GM21367 (cell line): ENCODE data around the gene GRM7.
"Not testable (repeated sequence)": the region's sequence is repeated elsewhere in the genome, so short reads cannot be mapped to it uniquely, and the experiment has no call there.

ENCODE experiments used
- ATAC-seq: cut with Tn5 transposase; IDR thresholded peaks from one replicate; pipeline ENCODE4 v1.9.1; 2021; ENCODE audit not compliant: unreplicated experiment

Gene GRM7

DNA sequence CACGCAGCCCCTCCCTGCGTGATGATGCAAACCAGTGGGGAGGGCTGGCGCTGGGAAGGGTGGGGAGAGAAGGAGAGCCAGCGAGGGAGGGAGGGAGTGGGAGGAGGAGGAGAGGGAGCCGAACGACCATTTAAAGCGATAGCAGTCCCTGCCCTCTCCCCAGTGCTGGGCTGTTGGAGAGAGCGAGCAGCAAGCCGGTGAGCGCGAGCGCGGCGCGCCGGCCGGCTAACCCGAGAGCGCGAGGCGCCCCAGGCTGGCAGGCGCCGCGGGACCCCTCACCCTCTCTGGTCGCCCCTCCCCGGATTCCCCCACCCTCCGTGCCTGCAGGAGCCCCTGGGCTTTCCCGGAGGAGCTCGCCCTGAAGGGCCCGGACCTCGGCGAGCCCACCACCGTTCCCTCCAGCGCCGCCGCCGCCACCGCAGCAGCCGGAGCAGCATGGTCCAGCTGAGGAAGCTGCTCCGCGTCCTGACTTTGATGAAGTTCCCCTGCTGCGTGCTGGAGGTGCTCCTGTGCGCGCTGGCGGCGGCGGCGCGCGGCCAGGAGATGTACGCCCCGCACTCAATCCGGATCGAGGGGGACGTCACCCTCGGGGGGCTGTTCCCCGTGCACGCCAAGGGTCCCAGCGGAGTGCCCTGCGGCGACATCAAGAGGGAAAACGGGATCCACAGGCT is at the start of gene GRM7:
TSS of gene GRM7 (plus strand) at position 162 of the 671 bp plus-strand sequence.
- no peak for ATAC-seq

DNA sequence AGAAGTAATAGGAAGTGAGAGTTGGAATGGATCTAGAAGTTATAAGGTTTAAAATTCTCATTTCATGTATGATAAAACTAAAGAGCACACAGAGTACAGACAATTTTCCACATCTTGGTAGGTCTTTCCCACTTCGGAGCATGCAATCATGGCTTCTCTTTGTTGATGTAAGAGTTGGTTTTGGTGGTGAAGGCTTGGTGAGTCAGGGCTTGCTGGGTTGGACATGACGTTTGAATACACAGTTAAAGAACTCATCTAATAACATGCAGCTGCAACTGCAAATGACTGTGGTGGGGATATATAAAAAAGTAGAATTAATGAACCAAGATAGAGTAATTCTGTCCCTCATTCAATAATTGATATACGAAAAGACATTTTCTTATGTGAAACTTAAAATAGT is 39.5 kb upstream of the GRM7 start:
- ATAC-seq = no peak

DNA sequence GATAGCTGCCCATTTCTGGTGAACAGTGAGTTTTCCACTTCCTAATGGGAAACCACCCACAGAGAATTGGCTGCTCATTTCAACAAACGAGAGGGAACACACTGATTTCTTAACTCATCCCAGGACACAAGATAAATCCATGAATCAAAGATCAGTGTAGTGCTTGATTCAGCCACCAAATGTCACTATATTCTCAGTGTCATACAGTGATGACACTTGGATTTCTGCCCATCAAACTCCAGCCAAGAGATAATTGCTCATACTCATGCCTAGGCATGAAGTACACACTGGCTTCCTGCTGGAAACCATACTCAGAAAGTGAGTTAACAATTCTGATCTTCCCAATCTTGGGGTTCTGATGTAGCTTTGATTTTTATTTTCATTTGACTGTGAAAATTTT is 35.4 kb upstream of the GRM7 start:
- no peak for ATAC-seq

DNA sequence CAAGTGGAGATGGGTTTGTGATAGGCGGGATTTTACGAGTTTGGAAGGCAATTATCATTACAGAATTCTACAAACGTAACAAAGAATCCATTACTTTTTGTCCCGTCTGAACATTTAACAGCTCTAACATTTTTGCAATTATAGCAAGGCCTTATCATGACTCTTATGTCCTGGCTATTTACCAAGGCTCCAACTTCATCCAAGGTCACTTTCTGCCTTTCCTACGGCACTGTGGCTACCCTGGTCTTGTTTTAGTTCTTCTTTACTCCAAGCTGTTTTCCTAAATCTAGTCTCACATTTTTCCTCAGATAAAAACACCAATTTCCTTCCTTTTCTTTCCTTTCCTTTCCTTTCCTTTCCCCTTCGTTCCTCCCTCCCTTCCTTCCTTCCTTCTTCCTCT is 33.5 kb upstream of the GRM7 start:
- no peak for ATAC-seq

DNA sequence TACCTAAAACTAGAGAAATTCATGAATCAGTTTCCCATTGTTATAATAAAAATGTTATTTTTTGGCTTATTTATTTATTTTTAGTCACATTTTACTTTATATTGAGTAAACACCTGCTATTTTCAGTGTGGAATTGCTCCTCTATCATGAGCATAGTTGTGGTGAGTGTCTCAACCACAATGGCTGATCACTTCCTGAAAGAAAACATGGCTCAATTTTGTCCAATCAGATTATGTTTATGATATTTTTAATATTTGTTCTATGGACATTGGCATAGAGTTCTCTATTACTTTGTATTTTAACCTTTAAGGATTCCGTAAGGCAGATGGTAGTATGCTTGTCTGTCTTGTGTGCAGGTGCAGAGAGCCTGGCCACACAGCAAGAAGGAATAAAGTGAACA is 16.2 kb upstream of the GRM7 start:
- no peak for ATAC-seq

DNA sequence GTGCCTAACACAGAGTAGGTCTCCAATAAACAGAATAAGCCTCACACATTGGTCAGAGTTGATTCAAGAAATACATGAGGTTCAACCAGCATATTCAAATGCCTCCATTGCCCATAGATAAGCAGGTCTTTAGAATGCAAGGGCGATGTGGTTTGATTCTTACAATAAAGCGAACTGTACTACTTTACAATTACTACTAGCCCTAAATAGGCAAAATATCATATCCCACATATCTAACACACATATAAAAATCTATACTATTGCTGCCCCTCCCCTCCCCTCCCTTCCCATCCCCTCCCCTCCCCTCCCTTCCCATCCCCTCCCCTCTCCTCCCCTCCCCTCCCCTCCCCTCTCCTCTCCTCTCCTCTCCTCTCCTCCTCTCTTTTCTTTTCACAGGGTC is 6.7 kb upstream of the GRM7 start:
- ATAC-seq = no peak

DNA sequence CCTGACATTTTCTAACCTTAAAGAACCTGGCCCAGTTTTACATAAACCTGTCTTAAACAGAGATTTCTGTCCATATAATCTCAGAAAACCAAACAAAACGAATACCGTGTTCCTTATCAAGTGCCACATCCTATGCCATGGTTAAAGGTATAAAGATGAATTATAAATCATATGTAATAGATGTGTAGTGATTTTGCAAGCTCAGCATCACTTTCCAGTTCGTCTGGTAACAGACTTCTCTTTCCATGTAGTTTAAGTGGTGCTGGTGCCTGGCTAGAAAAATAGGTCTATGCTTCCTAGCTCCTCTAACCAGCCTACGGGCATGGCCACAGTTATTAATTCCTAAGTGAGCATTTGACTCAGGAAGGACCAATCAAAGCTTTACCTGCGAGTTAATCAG is 3.4 kb upstream of the GRM7 start:
- ATAC-seq = no peak

DNA sequence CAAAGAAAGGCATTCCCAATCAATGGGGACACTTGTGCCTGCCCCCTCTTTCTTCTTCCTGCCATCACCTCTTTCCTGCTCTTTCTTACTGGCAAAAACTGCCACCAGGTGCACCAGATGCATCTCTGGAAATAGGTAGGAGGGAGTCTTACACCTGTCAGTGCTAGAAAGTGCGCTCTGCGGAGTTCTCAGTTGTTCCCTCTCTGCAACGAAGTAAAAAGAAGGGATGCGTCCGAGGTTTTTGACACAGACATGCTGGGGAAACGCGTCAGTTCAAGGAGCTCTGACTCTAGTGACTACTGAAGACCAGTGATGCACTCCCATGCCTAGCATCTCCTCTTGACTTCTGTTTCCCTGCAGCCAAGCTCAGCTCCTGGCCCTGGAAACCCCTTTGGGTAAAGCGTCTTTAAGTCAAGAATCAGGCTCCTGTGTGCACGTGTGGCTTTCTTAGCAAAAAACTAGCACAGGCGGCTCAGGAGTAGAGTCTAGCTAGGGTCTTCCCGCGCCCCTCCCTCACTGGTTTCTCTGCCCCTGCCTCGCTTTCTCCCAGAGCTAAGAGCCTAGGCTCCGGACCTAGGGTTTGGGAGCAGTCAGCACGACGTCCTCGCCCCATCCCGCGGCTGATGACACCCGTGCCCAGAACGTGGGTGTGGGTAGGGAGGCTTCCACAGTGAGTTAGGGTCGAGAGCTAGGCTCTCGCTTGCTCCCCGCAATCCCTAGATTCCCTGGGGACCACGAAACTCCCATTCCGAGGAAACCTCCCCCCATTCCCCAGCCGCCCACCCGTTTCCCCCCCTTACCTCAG is 564 bp upstream of the GRM7 start:
- ATAC-seq = no peak

DNA sequence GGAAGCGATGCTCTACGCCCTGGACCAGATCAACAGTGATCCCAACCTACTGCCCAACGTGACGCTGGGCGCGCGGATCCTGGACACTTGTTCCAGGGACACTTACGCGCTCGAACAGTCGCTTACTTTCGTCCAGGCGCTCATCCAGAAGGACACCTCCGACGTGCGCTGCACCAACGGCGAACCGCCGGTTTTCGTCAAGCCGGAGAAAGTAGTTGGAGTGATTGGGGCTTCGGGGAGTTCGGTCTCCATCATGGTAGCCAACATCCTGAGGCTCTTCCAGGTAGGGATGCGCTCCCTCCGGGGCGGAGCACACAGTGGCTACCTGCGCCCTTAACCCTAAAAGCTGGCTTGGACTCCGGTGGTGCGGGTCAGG is 698 bp downstream of the GRM7 start:
- ATAC-seq = no peak

DNA sequence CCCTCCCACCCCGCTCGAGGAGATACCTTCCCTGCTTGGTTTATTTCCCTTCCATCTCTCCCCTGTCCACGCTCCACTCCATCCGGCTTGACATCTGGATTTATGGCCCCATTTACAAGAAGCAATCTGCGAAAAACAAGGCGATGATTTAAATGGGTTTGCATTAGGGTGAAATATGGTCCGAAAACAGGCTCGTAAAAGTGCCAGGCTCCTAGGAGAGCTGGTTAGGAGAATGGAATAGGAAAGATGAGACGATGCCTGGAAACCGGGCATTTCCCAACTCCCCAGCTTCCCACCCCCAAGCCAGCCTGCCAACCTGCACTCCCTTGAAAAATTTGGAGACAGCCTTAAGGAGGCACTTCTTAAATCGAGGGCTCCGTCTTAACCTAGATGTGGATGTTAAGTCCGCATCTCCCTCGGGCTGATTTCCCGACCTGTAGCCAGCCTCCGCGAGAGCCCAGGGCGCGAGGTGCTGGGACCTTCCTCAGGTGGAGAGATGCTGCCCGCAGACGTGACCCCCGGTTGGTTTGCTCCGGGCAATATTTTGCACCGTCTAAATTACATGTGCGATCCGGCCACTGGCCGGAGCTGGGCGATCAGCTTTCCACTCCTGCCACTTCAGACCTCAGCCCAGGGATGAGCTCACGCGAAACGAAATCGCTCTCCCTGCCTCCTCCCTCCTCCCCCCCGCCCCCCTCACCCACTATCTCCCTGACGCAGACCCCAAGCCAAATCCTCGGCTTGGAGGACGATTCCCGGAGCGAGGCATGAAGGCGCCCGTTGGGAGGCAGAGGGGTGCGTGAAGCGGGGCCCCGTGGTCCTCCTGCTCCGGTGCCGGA is 1.3 kb downstream of the GRM7 start:
- no peak for ATAC-seq

DNA sequence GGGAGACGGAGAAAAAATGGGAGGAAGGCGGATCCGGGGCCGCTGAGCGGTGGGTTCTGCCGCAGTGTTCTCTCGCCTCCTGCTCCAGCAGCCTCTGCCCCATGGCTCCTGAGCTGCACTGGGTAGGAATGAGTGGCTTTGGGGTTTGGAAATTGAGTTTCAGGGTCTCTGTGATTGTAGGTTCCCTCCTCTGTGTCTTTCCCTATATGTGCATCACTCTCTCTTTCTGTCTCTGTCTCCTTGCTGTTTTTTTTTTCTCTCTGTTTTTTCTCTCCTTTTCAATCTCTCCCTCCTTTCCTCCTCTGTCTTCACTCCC is 1.9 kb downstream of the GRM7 start:
- ATAC-seq = no peak

DNA sequence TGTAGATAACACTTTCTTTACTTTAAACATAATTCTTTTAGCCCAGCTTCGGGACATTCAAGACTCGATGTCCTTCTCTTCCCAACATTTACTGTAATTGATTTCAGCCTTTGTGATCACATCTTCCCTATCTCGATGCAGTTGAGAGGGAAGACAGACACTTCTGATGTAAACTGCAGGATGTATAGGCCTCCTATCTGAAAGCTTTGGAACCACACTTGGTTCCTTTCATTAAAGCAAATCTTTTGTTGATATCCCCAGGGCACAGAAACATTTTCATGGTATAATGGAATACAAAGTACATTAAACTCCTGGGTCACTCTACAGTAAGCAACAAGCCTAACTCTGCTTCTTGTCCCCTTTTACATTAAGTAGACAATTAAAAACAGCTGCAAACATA is 6.4 kb downstream of the GRM7 start:
- no peak for ATAC-seq

DNA sequence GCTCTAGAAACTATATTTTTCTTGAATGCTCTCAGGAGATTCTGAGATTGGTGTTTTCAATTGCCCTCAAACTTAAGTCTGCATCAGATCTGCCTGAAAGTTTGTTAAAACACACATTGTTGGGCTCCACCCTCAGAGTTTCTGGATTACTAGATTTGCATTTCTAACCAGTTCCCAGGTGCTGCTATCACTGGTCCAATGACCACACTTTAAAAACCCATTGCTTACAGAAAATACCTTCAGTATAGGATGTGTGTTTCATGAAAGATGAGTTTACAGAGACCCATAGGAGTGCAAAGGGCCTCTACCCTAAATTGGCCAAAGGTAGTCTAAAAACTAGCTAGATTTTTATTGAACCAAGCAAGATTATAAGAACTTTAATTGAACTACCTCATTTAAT is 17.8 kb downstream of the GRM7 start:
- no peak for ATAC-seq

DNA sequence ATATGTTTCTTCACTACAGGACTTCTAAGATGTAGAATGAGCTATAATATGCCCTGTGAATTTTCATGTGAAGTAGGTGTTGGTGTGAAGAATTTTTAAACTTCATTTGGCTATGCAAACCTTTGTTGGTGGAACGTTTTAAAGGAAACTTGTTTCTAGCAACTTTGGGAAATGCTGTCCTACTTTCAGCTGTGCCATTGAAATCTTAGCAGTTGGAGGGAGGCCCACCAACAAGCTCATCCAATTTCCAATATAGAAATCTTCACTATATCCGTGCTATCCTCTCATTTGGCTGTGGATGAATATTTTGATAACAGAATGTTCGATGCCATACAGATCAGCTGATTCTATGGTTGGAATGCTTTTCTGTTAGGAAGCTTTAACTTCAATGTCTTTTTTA is 51.3 kb downstream of the GRM7 start:
- no peak for ATAC-seq

DNA sequence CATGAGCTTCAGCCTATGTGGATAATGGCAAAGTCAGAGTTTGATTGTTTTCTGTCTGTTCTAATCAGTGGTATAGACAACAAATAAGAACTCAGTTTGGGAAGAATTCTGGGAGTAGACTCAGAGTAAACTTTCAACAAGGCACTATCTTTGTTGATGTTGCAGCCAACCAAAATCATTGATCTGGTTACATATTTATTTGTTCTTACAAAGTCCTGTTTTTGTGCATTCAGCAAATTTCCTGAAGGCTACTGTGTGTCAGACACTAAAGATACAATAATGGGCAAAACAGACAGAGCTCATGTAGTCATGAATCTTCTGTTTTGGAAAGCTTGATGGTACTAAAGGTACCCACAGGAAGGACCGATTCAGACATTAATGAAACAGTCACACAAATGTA is 55.0 kb downstream of the GRM7 start:
- ATAC-seq = no peak

DNA sequence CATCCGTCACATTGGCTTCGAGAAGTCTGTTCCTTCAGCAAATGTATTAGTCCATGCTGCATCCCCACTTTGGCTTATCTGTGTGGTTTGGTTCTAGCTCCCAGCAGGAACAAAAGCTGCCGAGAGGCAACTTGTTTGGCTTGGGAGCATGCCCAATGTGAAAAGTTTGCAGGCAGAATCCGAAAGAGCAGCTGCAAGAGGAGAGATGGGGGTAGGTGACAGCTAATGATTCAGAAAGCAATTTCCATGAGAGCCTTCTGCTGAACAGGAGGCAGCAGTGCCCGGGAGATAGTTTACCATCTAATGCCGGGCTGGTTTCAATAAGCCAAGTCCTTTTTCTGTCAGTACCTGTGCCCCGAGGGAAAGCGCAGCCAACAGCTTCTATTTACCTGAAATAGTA is 60.2 kb downstream of the GRM7 start:
- no peak for ATAC-seq

DNA sequence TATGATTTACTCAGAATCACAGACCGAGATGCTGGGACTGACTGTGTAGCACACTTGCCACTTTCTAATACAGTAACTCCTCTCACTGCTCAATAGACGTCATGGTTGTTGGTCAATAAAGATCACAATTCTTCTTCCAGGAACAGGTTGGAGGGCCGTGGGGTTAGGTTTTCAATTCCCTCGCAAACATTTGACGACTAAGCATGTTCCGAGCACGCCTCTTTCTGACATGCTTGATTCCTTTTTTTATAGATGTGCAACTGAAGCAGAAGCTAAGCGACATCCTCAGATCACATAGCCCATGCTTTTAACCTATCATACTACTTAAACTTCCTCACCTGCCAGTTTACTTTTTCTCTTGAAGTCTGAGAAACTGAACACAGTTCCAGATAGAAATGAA is 61.0 kb downstream of the GRM7 start:
- no peak for ATAC-seq

DNA sequence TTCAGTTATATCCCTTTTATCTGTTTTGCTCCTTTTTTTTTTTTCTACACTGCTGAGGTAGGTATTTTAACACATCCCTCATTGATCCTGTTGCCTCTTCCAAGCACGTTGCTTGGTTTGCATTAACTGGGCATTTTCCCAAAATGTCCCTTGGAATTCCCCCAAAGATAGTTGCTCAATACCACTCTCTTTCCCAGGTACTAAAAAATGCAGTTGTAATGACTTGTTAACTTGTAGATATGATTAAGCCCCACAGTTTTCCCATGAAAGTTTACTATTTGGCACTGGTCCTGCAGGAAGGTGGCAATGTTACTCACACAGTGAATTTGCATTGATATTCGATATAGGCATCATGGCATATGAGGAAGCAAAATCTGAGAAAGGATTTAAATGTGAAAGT is 67.1 kb downstream of the GRM7 start:
- no peak for ATAC-seq

DNA sequence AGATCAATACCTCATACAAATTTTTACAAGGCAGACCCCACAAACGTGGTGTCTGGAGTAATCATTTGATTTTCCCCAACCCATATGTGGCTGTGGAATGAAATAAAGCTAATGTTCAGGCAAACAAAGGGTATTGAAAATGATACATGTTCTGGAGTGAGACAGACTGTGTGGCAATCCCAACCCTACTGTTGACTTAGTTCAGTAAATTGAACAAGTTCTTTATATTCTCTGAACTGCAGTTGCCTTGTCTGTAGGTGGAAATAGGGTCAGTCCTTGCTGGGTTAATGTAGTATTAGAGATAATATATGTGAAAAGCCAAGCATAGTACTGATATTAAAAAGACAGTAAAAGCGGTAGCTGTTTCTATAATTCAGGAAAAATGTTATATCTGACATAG is 69.0 kb downstream of the GRM7 start:
- no peak for ATAC-seq

DNA sequence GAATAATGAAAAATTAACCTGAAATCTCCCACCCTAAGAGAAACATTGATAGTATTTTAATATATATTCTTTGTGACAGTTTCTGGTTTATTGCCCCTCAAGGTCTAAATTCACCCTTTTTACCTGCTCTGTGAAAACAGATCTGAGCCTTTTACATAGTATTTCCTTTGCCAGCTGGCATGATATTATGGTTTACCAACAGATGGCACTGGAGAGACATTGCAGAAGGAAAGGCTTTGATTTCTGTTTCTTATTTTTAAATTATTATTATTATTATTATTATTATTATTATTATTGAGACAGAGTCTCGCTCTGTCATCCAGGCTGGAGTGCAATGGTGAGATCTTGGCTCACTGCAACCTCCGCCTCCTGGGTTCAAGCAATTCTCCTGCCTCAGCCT is 74.5 kb downstream of the GRM7 start:
- ATAC-seq = not testable (repeated sequence)

DNA sequence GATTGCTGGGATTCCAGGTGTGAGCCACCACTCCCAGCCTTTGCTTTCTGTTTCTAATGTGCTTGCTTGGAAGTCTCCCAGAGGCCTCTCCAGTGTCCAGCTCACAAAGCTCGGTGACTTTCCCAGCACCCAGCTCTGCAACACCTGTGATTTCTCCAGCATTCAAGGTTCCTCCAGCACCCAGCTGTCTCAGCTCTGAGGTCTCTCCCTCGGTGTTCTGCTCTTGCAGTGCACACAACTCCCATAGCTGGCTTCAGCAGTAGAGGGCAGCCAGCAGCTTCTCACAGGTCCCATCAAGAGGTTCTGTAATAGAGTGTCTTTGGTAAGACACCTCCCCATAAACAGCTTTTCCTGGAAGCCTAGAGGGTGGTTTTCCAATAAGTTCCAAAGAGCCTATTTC is 75.1 kb downstream of the GRM7 start:
- ATAC-seq = no peak

DNA sequence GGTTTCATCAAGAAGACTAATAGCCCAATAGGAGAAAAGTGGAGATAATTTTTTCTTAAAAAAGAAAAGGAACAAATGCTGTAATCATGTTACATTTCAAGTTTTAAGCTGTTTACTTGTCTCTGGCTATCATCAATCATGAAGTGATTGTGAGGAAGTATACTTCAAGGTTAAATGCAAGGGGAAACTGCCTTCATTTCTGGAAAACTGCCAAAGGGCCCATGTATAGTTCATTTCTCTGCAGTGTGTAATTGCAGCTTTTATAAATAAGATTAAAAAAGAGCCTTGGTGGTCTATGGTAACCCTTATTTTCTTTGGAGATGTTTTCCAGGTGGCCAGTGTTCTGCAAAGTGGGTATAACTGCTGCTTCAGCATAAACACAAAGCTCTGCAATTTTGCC is 101.9 kb downstream of the GRM7 start:
- ATAC-seq = no peak
